K562 (cell line): Measurements from ENCODE around the gene MLLT6. TPM values are rescaled to one million over a fixed set of nuclear protein-coding genes. Genes with fewer than 3 reads are reported as not detected.

Experiments used
- C11orf30 ChIP-seq: fragments of 450-650 bp; IDR thresholded peaks from 2 replicates; pipeline ENCODE4 v1.6.1; 2016; ENCODE audit warnings: low read depth, mild to moderate bottlenecking
- CTCF ChIP-seq, 3 experiments: IDR thresholded peaks in 2 of 3; conservative IDR thresholded peaks in 1 of 3; 2 replicates each; pipeline ENCODE4 v1.5.1; 2011 to 2012; ENCODE audit warnings: low read length in 3 of 3, mild to moderate bottlenecking in 3 of 3, control low read depth in 2 of 3, improper control_type of control experiment in 1 of 3, inconsistent platforms in 1 of 3, low read depth in 1 of 3, mixed read lengths in 1 of 3, moderate library complexity in 1 of 3; ENCODE audit not compliant: insufficient read depth in 2 of 3
- FOXA3 ChIP-seq, 2 experiments: fragments of 450-650 bp in 1 of 2; sonication (generic) in 1 of 2; formaldehyde crosslinking; IDR thresholded peaks in 1 of 2; conservative IDR thresholded peaks in 1 of 2; 2 replicates each; pipeline versions ENCODE4 v1.4.0 to v1.8.0; 2020 to 2022; ENCODE audit warnings: mild to moderate bottlenecking in 2 of 2, missing genetic modification reagents in 1 of 2
- GTF2F1 ChIP-seq: IDR thresholded peaks from 2 replicates; pipeline ENCODE4 v1.6.1; 2011; ENCODE audit warnings: low read depth, low read length, improper control_type of control experiment
- ILK ChIP-seq: fragments of 450-650 bp; IDR thresholded peaks from 2 replicates; pipeline ENCODE4 v1.6.1; 2016; ENCODE audit warnings: missing genetic modification characterization, low read depth, mild to moderate bottlenecking, missing compliant biosample characterization, moderate library complexity, borderline replicate concordance
- L3MBTL2 ChIP-seq: fragments of 450-650 bp; IDR thresholded peaks from 2 replicates; pipeline ENCODE4 v1.6.1; 2016; ENCODE audit warnings: mild to moderate bottlenecking, moderate library complexity
- SUPT5H ChIP-seq: fragments of 450-650 bp; IDR thresholded peaks from 2 replicates; pipeline ENCODE4 v1.6.1; 2016
- ZNF124 ChIP-seq: sonication (generic); formaldehyde crosslinking; IDR thresholded peaks from 2 replicates; pipeline ENCODE4 v1.8.1; 2022; ENCODE audit warnings: missing genetic modification reagents
- ZNF274 ChIP-seq: IDR thresholded peaks from 2 replicates; pipeline ENCODE4 v1.6.1; 2011; ENCODE audit warnings: low read depth, mild to moderate bottlenecking, low read length, moderate library complexity, borderline replicate concordance
- polyA plus RNA-seq, 8 experiments: library from polyadenylated mRNA; depleted of rRNA in 4 of 8; stranded (reverse) in 5 of 8; unstranded in 3 of 8; fragments of >200 nt; fragmentation: Nextera tagmentation in 2 of 8; fragmentation: Illumina TruSeq in 1 of 8; extraction: Ambion mirVana in 2 of 8; extraction: Trizol in 1 of 8; gene quantifications; 2 replicates each; pipeline versions ENCODE4 v1.2.1 to v1.2.3, GENCODE V29; 2011 to 2014; ENCODE audit warnings: inconsistent platforms in 1 of 8, missing spikeins in 1 of 8
- total RNA-seq, 7 experiments: library from RNA; depleted of rRNA in 6 of 7; stranded (reverse); fragments of >200 nt in 6 of 7; fragmentation: Illumina TruSeq in 2 of 7; extraction: Trizol in 2 of 7; gene quantifications; 2 replicates each; pipeline versions ENCODE4 v1.2.1 to v1.2.3, GENCODE V29; 2011 to 2021; ENCODE audit warnings: low replicate concordance in 1 of 7
- TF ChIP-seq, protein P1 (sequence below): fragments of 450-650 bp; IDR thresholded peaks from 2 replicates; pipeline ENCODE4 v1.6.1; 2016; ENCODE audit warnings: mild to moderate bottlenecking, moderate library complexity
- TF ChIP-seq, protein P2 (sequence below): sonication (generic); formaldehyde crosslinking; IDR thresholded peaks from 2 replicates; pipeline ENCODE4 v1.8.0; 2022; ENCODE audit warnings: mild to moderate bottlenecking, missing genetic modification reagents, borderline replicate concordance

The MLLT6 gene
- total and polyA plus RNA-seq, 9 of the 15 experiments (the other 6 are each of a cell fraction or from before 2014, with no cell fraction given): 3.1 to 71.7 (median 30.0) TPM

DNA sequence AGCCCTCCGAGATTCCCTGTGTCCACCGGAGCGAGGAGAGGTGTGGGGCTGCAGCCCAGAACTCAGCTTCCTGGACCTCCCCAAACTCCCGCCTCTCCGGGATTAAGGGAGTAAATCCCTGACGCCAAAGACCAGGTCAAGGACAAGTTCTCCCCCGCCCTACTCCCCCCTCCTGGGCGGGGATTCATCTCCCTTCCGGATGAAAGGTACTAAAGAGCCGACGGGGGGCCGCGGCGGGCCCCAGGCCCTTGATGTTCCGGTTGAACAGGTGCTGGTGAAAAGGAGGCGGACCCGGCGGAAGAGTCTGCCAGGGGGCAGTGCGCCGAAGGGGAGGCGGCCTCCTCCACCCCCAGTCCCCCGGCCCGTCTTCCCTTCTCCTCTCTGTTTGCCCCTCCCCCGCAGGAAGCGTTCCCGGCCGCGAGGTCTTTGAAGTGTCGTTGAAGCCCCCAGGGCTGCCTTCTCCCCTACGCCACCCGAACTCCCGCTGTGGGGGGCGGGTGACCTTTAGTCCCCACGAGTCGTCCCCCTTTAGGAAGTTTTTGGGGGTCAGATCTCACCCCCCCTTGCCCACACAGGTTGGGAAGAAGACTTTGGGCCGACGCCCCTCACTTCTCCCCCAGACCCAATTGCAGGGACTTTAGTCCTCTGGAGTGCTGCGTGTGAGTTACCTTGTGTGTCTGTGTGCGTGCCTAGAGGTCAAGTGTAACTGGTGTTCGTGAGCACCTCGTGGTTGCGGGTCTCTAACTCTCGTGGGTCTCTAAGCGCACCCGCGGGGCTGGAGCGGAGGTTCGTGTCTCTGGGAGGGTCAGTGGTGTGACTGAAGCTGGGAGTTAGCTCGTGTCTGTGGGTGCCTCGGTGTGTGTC, 1.1 kb upstream of the MLLT6 start (continued):
- TF ChIP-seq, protein P1, sequence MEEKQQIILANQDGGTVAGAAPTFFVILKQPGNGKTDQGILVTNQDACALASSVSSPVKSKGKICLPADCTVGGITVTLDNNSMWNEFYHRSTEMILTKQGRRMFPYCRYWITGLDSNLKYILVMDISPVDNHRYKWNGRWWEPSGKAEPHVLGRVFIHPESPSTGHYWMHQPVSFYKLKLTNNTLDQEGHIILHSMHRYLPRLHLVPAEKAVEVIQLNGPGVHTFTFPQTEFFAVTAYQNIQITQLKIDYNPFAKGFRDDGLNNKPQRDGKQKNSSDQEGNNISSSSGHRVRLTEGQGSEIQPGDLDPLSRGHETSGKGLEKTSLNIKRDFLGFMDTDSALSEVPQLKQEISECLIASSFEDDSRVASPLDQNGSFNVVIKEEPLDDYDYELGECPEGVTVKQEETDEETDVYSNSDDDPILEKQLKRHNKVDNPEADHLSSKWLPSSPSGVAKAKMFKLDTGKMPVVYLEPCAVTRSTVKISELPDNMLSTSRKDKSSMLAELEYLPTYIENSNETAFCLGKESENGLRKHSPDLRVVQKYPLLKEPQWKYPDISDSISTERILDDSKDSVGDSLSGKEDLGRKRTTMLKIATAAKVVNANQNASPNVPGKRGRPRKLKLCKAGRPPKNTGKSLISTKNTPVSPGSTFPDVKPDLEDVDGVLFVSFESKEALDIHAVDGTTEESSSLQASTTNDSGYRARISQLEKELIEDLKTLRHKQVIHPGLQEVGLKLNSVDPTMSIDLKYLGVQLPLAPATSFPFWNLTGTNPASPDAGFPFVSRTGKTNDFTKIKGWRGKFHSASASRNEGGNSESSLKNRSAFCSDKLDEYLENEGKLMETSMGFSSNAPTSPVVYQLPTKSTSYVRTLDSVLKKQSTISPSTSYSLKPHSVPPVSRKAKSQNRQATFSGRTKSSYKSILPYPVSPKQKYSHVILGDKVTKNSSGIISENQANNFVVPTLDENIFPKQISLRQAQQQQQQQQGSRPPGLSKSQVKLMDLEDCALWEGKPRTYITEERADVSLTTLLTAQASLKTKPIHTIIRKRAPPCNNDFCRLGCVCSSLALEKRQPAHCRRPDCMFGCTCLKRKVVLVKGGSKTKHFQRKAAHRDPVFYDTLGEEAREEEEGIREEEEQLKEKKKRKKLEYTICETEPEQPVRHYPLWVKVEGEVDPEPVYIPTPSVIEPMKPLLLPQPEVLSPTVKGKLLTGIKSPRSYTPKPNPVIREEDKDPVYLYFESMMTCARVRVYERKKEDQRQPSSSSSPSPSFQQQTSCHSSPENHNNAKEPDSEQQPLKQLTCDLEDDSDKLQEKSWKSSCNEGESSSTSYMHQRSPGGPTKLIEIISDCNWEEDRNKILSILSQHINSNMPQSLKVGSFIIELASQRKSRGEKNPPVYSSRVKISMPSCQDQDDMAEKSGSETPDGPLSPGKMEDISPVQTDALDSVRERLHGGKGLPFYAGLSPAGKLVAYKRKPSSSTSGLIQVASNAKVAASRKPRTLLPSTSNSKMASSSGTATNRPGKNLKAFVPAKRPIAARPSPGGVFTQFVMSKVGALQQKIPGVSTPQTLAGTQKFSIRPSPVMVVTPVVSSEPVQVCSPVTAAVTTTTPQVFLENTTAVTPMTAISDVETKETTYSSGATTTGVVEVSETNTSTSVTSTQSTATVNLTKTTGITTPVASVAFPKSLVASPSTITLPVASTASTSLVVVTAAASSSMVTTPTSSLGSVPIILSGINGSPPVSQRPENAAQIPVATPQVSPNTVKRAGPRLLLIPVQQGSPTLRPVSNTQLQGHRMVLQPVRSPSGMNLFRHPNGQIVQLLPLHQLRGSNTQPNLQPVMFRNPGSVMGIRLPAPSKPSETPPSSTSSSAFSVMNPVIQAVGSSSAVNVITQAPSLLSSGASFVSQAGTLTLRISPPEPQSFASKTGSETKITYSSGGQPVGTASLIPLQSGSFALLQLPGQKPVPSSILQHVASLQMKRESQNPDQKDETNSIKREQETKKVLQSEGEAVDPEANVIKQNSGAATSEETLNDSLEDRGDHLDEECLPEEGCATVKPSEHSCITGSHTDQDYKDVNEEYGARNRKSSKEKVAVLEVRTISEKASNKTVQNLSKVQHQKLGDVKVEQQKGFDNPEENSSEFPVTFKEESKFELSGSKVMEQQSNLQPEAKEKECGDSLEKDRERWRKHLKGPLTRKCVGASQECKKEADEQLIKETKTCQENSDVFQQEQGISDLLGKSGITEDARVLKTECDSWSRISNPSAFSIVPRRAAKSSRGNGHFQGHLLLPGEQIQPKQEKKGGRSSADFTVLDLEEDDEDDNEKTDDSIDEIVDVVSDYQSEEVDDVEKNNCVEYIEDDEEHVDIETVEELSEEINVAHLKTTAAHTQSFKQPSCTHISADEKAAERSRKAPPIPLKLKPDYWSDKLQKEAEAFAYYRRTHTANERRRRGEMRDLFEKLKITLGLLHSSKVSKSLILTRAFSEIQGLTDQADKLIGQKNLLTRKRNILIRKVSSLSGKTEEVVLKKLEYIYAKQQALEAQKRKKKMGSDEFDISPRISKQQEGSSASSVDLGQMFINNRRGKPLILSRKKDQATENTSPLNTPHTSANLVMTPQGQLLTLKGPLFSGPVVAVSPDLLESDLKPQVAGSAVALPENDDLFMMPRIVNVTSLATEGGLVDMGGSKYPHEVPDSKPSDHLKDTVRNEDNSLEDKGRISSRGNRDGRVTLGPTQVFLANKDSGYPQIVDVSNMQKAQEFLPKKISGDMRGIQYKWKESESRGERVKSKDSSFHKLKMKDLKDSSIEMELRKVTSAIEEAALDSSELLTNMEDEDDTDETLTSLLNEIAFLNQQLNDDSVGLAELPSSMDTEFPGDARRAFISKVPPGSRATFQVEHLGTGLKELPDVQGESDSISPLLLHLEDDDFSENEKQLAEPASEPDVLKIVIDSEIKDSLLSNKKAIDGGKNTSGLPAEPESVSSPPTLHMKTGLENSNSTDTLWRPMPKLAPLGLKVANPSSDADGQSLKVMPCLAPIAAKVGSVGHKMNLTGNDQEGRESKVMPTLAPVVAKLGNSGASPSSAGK: peak; percentile 76
- TF ChIP-seq ZNF274: no peak
- TF ChIP-seq C11orf30: no peak
- no peak for TF ChIP-seq ZNF124
- TF ChIP-seq SUPT5H: no peak; the same call in 1 of the 2 replicates
- TF ChIP-seq L3MBTL2: peak; percentile 77; the same call in 1 of the 2 replicates
- no peak for TF ChIP-seq CTCF (IDR thresholded peaks at IDR 0.05 in 2 of 3, conservative IDR thresholded peaks at IDR 0.05 in 1 of 3; ENCODE audit: insufficient read depth in 2 of 3, low read depth in 1 of 3, low read length in 3 of 3)
- no peak for TF ChIP-seq ILK (tag)
- TF ChIP-seq GTF2F1: no peak
- TF ChIP-seq, protein P2, sequence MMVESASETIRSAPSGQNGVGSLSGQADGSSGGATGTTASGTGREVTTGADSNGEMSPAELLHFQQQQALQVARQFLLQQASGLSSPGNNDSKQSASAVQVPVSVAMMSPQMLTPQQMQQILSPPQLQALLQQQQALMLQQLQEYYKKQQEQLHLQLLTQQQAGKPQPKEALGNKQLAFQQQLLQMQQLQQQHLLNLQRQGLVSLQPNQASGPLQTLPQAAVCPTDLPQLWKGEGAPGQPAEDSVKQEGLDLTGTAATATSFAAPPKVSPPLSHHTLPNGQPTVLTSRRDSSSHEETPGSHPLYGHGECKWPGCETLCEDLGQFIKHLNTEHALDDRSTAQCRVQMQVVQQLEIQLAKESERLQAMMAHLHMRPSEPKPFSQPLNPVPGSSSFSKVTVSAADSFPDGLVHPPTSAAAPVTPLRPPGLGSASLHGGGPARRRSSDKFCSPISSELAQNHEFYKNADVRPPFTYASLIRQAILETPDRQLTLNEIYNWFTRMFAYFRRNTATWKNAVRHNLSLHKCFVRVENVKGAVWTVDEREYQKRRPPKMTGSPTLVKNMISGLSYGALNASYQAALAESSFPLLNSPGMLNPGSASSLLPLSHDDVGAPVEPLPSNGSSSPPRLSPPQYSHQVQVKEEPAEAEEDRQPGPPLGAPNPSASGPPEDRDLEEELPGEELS (CRISPR knock-in tag): no peak
- TF ChIP-seq FOXA3 (CRISPR knock-in tag; conservative IDR thresholded peaks at IDR 0.05 in 1 of 2, IDR thresholded peaks at IDR 0.05 in 1 of 2): no peak
